CD14-positive monocyte (primary cell): ENCODE results near the gene PTGES2. TPM values are rescaled to one million over a fixed set of nuclear protein-coding genes. Genes with fewer than 3 reads are reported as not detected.

Source experiments
- DNase-seq, 3 donors: peaks; one replicate each; pipeline ENCODE4 v3.0.0-alpha.2; 2011 to 2022
- H2AFZ ChIP-seq: 2 replicates; pipeline ENCODE4 v1.6.0; 2012; ENCODE audit warnings: mild to moderate bottlenecking, low read depth, low read length, inconsistent platforms; ENCODE audit not compliant: insufficient read depth, poor library complexity, severe bottlenecking
- H3K27ac ChIP-seq, 2 donors: 1 replicate in 1 of 2; 2 replicates in 1 of 2; pipeline ENCODE4 v1.5.1; 2012 to 2013; ENCODE audit warnings: low read length in 2 of 2, control low read depth in 1 of 2, inconsistent platforms in 1 of 2, low read depth in 1 of 2, mild to moderate bottlenecking in 1 of 2
- H3K27me3 ChIP-seq, 2 donors: one replicate each; pipeline versions ENCODE4 v1.6.0 to v1.6.1; 2011 to 2013; ENCODE audit warnings: low read length in 2 of 2; ENCODE audit not compliant: control insufficient read depth in 2 of 2, insufficient read depth in 2 of 2
- H3K36me3 ChIP-seq, 2 donors: replicated peaks in 1 of 2; 1 replicate in 1 of 2; 2 replicates in 1 of 2; pipeline versions ENCODE4 v1.5.1 to v1.6.1; 2012 to 2013; ENCODE audit warnings: low read length in 2 of 2, control low read depth in 1 of 2, inconsistent platforms in 1 of 2, mild to moderate bottlenecking in 1 of 2; ENCODE audit not compliant: insufficient read depth in 2 of 2, control insufficient read depth in 1 of 2
- H3K4me1 ChIP-seq, 2 donors: 1 replicate in 1 of 2; 2 replicates in 1 of 2; pipeline versions ENCODE4 v1.5.1 to v1.6.1; 2012 to 2013; ENCODE audit warnings: low read length in 2 of 2, control low read depth in 1 of 2, inconsistent platforms in 1 of 2, mild to moderate bottlenecking in 1 of 2, moderate library complexity in 1 of 2; ENCODE audit not compliant: insufficient read depth in 2 of 2, control insufficient read depth in 1 of 2
- H3K4me2 ChIP-seq: replicated peaks from 2 replicates; pipeline ENCODE3; 2012; ENCODE audit warnings: low read length, moderate library complexity, mild to moderate bottlenecking; ENCODE audit not compliant: poor library complexity, severe bottlenecking; ENCODE audit errors: extremely low read depth
- H3K4me3 ChIP-seq, 3 experiments: fragments of 200-600 bp in 1 of 3; sonication (generic) in 1 of 3; replicated peaks in 1 of 3; 1 replicate in 2 of 3; 2 replicates in 1 of 3; pipeline ENCODE4 v1.5.1; 2011 to 2013; ENCODE audit warnings: low read length in 3 of 3, mild to moderate bottlenecking in 3 of 3, control low read depth in 2 of 3, low read depth in 2 of 3, inconsistent platforms in 1 of 3, moderate library complexity in 1 of 3
- H3K79me2 ChIP-seq: 2 replicates; pipeline ENCODE4 v1.6.0; 2012; ENCODE audit warnings: mild to moderate bottlenecking, control low read depth, inconsistent platforms, low read length, moderate library complexity; ENCODE audit not compliant: insufficient read depth
- H3K9ac ChIP-seq: 2 replicates; pipeline ENCODE4 v1.6.0; 2017; ENCODE audit warnings: low read length, mild to moderate bottlenecking; ENCODE audit not compliant: insufficient read depth, poor library complexity, severe bottlenecking
- H3K9me3 ChIP-seq, 2 donors: replicated peaks in 1 of 2; 1 replicate in 1 of 2; 2 replicates in 1 of 2; pipeline versions ENCODE4 v1.5.1 to v1.6.1; 2012 to 2013; ENCODE audit warnings: low read length in 2 of 2, control low read depth in 1 of 2; ENCODE audit not compliant: control insufficient read depth in 1 of 2, insufficient read depth in 1 of 2
- H4K20me1 ChIP-seq: 2 replicates; pipeline ENCODE4 v1.6.0; 2012; ENCODE audit warnings: mild to moderate bottlenecking, low read length, control low read depth, moderate library complexity; ENCODE audit not compliant: insufficient read depth
- H3K27ac Mint-ChIP-seq, 7 donors: one replicate each; pipeline ENCODE4 v1.8.0; 2020; ENCODE audit warnings: mild to moderate bottlenecking in 7 of 7, mixed read lengths in 7 of 7, moderate library complexity in 6 of 7, inconsistent platforms in 2 of 7
- H3K27me3 Mint-ChIP-seq, 3 donors: one replicate each; pipeline ENCODE4 v1.8.0; 2021 to 2022; ENCODE audit warnings: low read depth in 3 of 3, mild to moderate bottlenecking in 3 of 3, mixed read lengths in 3 of 3, moderate library complexity in 3 of 3, inconsistent platforms in 1 of 3
- H3K36me3 Mint-ChIP-seq, 2 donors: one replicate each; pipeline ENCODE4 v1.8.0; 2020; ENCODE audit warnings: mixed read lengths in 2 of 2, inconsistent platforms in 1 of 2, mild to moderate bottlenecking in 1 of 2
- H3K4me1 Mint-ChIP-seq: one replicate; pipeline ENCODE4 v1.8.0; 2020; ENCODE audit warnings: mild to moderate bottlenecking, mixed read lengths
- H3K4me3 Mint-ChIP-seq, 2 donors: one replicate each; pipeline ENCODE4 v1.8.0; 2020; ENCODE audit warnings: mild to moderate bottlenecking in 2 of 2, mixed read lengths in 2 of 2, moderate library complexity in 1 of 2
- H3K9me3 Mint-ChIP-seq, 7 donors: one replicate each; pipeline ENCODE4 v1.8.0; 2020 to 2022; ENCODE audit warnings: mixed read lengths in 7 of 7, mild to moderate bottlenecking in 6 of 7, moderate library complexity in 6 of 7, inconsistent platforms in 2 of 7
- WGBS: methylation state at CpG from one replicate; pipeline ENCODE4 v1.1.5; 2013; ENCODE audit warnings: missing lambda C conversion rate; ENCODE audit not compliant: insufficient coverage; 5-methylcytosine and 5-hydroxymethylcytosine counted together
- intact Hi-C, 2 donors: fragments of 100-400 bp; cut with micrococcal nuclease; formaldehyde crosslinking; loops; one replicate each; pipeline versions ENCODE4 v1.15.0 to v1.15.1; 2023
- polyA plus RNA-seq, 3 donors: library from polyadenylated mRNA; depleted of rRNA in 1 of 3; unstranded in 2 of 3; stranded (reverse) in 1 of 3; fragments of 300-500 nt in 2 of 3; fragments of >200 nt in 1 of 3; fragmentation: Illumina TruSeq in 2 of 3; gene quantifications; 1 replicate in 2 of 3; 2 replicates in 1 of 3; pipeline ENCODE4 v1.2.3, GENCODE V29; 2012 to 2021
- TF ChIP-seq, protein P1 (sequence below): fragments of 200-600 bp; IDR thresholded peaks from one replicate; pipeline ENCODE4 v1.8.0; 2022; ENCODE audit warnings: antibody characterized with exemption, mild to moderate bottlenecking

PTGES2 gene
- polyA plus RNA-seq, 3 donors = 42.0 to 71.5 (median 49.4) TPM

DNA sequence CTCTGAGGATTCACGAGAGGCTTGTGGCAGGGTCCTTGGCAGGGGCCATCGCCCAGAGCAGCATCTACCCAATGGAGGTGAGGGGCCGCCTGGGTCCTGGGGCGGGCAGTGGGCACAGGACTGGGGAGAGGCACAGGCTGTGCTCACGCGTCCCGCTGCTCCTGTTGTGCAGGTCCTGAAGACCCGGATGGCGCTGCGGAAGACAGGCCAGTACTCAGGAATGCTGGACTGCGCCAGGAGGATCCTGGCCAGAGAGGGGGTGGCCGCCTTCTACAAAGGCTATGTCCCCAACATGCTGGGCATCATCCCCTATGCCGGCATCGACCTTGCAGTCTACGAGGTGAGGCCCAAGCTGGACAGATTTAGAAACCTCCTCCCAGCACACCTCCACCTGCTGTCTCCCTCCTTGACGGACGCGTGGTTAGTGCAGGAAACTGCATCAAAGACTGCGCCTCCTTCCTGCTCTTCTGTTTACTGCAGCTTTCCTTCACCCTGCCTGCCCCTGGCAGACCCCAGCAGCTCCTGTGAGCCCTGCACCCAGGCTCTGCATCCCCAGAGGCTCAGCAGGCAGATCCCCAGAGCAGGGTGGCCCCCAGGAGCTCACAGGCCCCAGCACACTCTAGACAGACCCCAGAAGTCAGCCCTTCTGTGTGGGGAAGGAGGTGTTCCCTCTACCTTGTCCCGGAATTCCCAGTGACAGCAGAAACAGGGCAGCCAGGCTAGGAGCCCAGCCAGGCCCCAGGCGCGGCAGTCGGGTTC is 21.2 kb downstream of the PTGES2 start:
- 97% methylated on average over 19 of the region's 23 CpGs for WGBS
- no peak overlapping the region for H2AFZ ChIP-seq
- no peak for DNase-seq
- H3K4me1 ChIP-seq = no peaks in the 10 kb centered on the region
- Mint-ChIP-seq H3K36me3 (peaks cover 73 to 81% of the 10 kb centered on the region in 2 donors), H3K27me3 (peaks cover 0 to 2% (median 0%) of the 10 kb centered on the region in 3 donors), H3K4me1 (no peaks in the 10 kb centered on the region), H3K4me3 (no peak overlapping the region), H3K9me3 (no peaks in the 10 kb centered on the region), H3K27ac (peak overlapping the region in 3 of 7 donors; percentile 4 to 37 (median 30))
- H3K36me3 ChIP-seq = peaks cover 72 to 82% of the 10 kb centered on the region in 2 donors
- H4K20me1 ChIP-seq = peaks cover 64% of the 10 kb centered on the region
- H3K9ac ChIP-seq = no peak overlapping the region
- intact Hi-C loops = no loop called here
- H3K79me2 ChIP-seq = no peaks in the 10 kb centered on the region
- no peaks in the 10 kb centered on the region for H3K9me3 ChIP-seq
- no peak overlapping the region for H3K27ac ChIP-seq
- TF ChIP-seq, protein P1, sequence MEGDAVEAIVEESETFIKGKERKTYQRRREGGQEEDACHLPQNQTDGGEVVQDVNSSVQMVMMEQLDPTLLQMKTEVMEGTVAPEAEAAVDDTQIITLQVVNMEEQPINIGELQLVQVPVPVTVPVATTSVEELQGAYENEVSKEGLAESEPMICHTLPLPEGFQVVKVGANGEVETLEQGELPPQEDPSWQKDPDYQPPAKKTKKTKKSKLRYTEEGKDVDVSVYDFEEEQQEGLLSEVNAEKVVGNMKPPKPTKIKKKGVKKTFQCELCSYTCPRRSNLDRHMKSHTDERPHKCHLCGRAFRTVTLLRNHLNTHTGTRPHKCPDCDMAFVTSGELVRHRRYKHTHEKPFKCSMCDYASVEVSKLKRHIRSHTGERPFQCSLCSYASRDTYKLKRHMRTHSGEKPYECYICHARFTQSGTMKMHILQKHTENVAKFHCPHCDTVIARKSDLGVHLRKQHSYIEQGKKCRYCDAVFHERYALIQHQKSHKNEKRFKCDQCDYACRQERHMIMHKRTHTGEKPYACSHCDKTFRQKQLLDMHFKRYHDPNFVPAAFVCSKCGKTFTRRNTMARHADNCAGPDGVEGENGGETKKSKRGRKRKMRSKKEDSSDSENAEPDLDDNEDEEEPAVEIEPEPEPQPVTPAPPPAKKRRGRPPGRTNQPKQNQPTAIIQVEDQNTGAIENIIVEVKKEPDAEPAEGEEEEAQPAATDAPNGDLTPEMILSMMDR = no peak
- H3K4me3 ChIP-seq = no peak overlapping the region
- H3K27me3 ChIP-seq = no peaks in the 10 kb centered on the region
- H3K4me2 ChIP-seq = no peak overlapping the region

DNA sequence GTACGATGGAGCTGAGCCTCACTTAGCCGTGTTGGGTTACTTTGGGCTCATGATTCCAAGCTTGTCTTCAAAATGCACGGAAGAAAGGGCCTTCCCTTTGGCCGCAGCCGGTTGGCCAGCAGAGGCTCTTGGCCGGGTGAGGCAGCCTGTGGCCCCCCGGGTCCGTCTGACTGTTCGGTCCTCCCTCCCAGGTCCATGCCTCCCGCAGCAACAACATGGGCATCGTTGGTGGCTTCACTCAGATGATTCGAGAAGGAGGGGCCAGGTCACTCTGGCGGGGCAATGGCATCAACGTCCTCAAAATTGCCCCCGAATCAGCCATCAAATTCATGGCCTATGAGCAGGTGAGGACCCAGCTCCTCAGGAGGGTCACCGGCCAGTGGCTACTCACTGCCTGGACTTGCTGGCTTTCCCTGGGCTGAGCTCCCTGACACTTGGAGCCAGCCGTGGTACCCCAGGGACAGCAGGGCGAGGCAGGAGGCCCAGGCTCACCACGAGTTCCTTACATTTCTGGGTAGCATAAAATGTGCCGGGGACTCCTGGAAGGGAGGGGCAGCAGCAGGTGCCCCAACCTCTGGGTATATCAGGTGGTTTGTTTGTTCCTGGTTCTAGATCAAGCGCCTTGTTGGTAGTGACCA is 21.9 kb downstream of the PTGES2 start:
- Histone ChIP-seq H4K20me1 (peaks cover 71% of the 10 kb centered on the region), H3K4me1 (no peaks in the 10 kb centered on the region), H3K9ac (no peak overlapping the region), H3K4me3 (no peak overlapping the region), H3K27me3 (no peaks in the 10 kb centered on the region), H3K36me3 (peaks cover 80 to 89% of the 10 kb centered on the region in 2 donors), H3K4me2 (no peak overlapping the region), H3K9me3 (no peaks in the 10 kb centered on the region), H3K27ac (no peak overlapping the region), H2AFZ (no peak overlapping the region), H3K79me2 (peaks cover 5% of the 10 kb centered on the region)
- TF ChIP-seq, protein P1 = no peak
- 97% methylated on average over 20 of the region's 21 CpGs for WGBS
- H3K4me3 Mint-ChIP-seq = no peak overlapping the region
- no peaks in the 10 kb centered on the region for H3K4me1 Mint-ChIP-seq
- no peak for DNase-seq
- peak overlapping the region in 2 of 7 donors; percentile 25 to 41 for H3K27ac Mint-ChIP-seq
- peaks cover 80 to 88% of the 10 kb centered on the region in 2 donors for H3K36me3 Mint-ChIP-seq
- peaks cover 0 to 2% (median 0%) of the 10 kb centered on the region in 3 donors for H3K27me3 Mint-ChIP-seq
- H3K9me3 Mint-ChIP-seq = no peaks in the 10 kb centered on the region
- intact Hi-C loops = no loop called here
